HG03442 (cell line): ENCODE results near the gene GALNT9.
"Not testable (repeated sequence)": the region's sequence is repeated elsewhere in the genome, so short reads cannot be mapped to it uniquely, and the experiment has no call there.

Source experiments
- ATAC-seq: cut with Tn5 transposase; IDR thresholded peaks from one replicate; pipeline ENCODE4 v1.9.1; 2021; ENCODE audit warnings: mild to moderate bottlenecking, moderate library complexity; ENCODE audit not compliant: unreplicated experiment

Gene GALNT9

GRCh38 chr12:132267873-132268272 is 61.5 kb downstream of the GALNT9 start:
- ATAC-seq = no peak

- ATAC-seq = no peak
Measured at GRCh38 chr12:132266802-132267201, 62.6 kb downstream of the GALNT9 start.

- no peak for ATAC-seq
Measured at GRCh38 chr12:132266370-132266769, 63.0 kb downstream of the GALNT9 start.

- ATAC-seq = not testable (repeated sequence)
Measured at GRCh38 chr12:132265822-132266221, 63.6 kb downstream of the GALNT9 start.

- no peak for ATAC-seq
Measured at GRCh38 chr12:132265056-132265800, 64.2 kb downstream of the GALNT9 start.

GRCh38 chr12:132264086-132265010 is 65.0 kb downstream of the GALNT9 start:
- ATAC-seq = no peak

GRCh38 chr12:132263451-132264049 is 65.8 kb downstream of the GALNT9 start:
- ATAC-seq = no peak

GRCh38 chr12:132263061-132263360 is 66.4 kb downstream of the GALNT9 start:
- no peak for ATAC-seq

GRCh38 chr12:132262256-132263060 is 66.9 kb downstream of the GALNT9 start:
- no peak for ATAC-seq

GRCh38 chr12:132261328-132262138 is 67.9 kb downstream of the GALNT9 start:
- no peak for ATAC-seq

- no peak for ATAC-seq
Measured at GRCh38 chr12:132260721-132261120, 68.7 kb downstream of the GALNT9 start.

GRCh38 chr12:132259872-132260695 is 69.3 kb downstream of the GALNT9 start:
- no peak for ATAC-seq

GRCh38 chr12:132259364-132259871 is 70.0 kb downstream of the GALNT9 start:
- ATAC-seq = no peak

- ATAC-seq = no peak
Measured at GRCh38 chr12:132258543-132258942, 70.8 kb downstream of the GALNT9 start.

GRCh38 chr12:132257955-132258490 is 71.4 kb downstream of the GALNT9 start:
- no peak for ATAC-seq

GRCh38 chr12:132257206-132257954 is 72.0 kb downstream of the GALNT9 start:
- ATAC-seq = no peak

- no peak for ATAC-seq
Measured at GRCh38 chr12:132256646-132257045, 72.7 kb downstream of the GALNT9 start.

GRCh38 chr12:132255642-132256041 is 73.7 kb downstream of the GALNT9 start:
- ATAC-seq = no peak
